ENCODE data around the gene ARSA. TPM values are rescaled to one million over a fixed set of nuclear protein-coding genes. Genes with fewer than 3 reads are reported as not detected.

ARSA gene
- total RNA-seq, 2 donors from 2014 or later = 30.7 to 38.9 TPM

- no peak for TF ChIP-seq CTCF (IDR thresholded peaks at IDR 0.05)
- Histone ChIP-seq H3K27ac (no peak overlapping the region), H3K9me3 (no peaks in the 10 kb centered on the region), H3K36me3 (no peaks in the 10 kb centered on the region), H3K4me3 (peak overlapping the region; percentile 43 to 56), H3K4me1 (peaks cover 0 to 40% of the 10 kb centered on the region in 2 donors), H3K27me3 (peaks cover 7 to 8% of the 10 kb centered on the region in 2 donors)
- peak; percentile 52 for DNase-seq (ENCODE audit: low spot score)
These were observed 46.9 kb upstream of the ARSA start for GRCh38 chr22:50674606-50675552.

- Histone ChIP-seq H3K36me3 (no peaks in the 10 kb centered on the region), H3K9me3 (no peaks in the 10 kb centered on the region), H3K4me1 (peaks cover 0 to 39% of the 10 kb centered on the region in 2 donors), H3K4me3 (peak overlapping the region; percentile 50 to 59), H3K27me3 (peaks cover 7 to 8% of the 10 kb centered on the region in 2 donors), H3K27ac (peak overlapping the region in 1 of 2 donors; percentile 63)
- DNase-seq (ENCODE audit: low spot score) = no peak
- no peak for TF ChIP-seq CTCF (IDR thresholded peaks at IDR 0.05)
These were observed 46.2 kb upstream of the ARSA start for GRCh38 chr22:50674130-50674500.

- peak; percentile 28 for DNase-seq (ENCODE audit: low spot score)
- H3K9me3 ChIP-seq = no peaks in the 10 kb centered on the region
- no peak for TF ChIP-seq CTCF (IDR thresholded peaks at IDR 0.05)
- H3K4me1 ChIP-seq = peaks cover 0 to 33% of the 10 kb centered on the region in 2 donors
- H3K36me3 ChIP-seq = no peaks in the 10 kb centered on the region
- peak overlapping the region; percentile 50 to 59 for H3K4me3 ChIP-seq
- H3K27ac ChIP-seq = peak overlapping the region; percentile 60 to 63
- H3K27me3 ChIP-seq = peaks cover 7 to 8% of the 10 kb centered on the region in 2 donors
These were observed 45.5 kb upstream of the ARSA start for GRCh38 chr22:50673231-50674129.

- Histone ChIP-seq H3K4me3 (peak within 1 kb of the TSS; percentile 50 to 59), H3K9me3 (no peaks in the 10 kb centered on the region), H3K27ac (peak within 1 kb of the TSS; percentile 66), H3K27me3 (peaks cover 7 to 8% of the 10 kb centered on the region in 2 donors), H3K4me1 (peaks cover 0 to 25% of the 10 kb centered on the region in 2 donors), H3K36me3 (no peaks in the 10 kb centered on the region)
- TF ChIP-seq CTCF (IDR thresholded peaks at IDR 0.05) = no peak
- peak; percentile 64 for DNase-seq (ENCODE audit: low spot score)
These were observed 44.7 kb upstream of the ARSA start, which contains the start of gene SHANK3 for GRCh38 chr22:50672471-50673230. Gene SHANK3 (plus strand): TSS chr22:50672823.

GRCh38 chr22:50672041-50672440 is 44.1 kb upstream of the ARSA start:
- no peak overlapping the region for H3K4me3 ChIP-seq
- peak; percentile 55 for DNase-seq (ENCODE audit: low spot score)
- H3K27ac ChIP-seq = peak overlapping the region; percentile 66
- no peaks in the 10 kb centered on the region for H3K9me3 ChIP-seq
- no peaks in the 10 kb centered on the region for H3K36me3 ChIP-seq
- H3K27me3 ChIP-seq = peaks cover 7 to 8% of the 10 kb centered on the region in 2 donors
- TF ChIP-seq CTCF (IDR thresholded peaks at IDR 0.05) = no peak
- peaks cover 0 to 23% of the 10 kb centered on the region in 2 donors for H3K4me1 ChIP-seq

Measured in right atrium auricular region (tissue), 2 donors.